Prostate gland (tissue), 2 donors: ENCODE results near the gene ADCYAP1. TPM values are rescaled to one million over a fixed set of nuclear protein-coding genes. Genes with fewer than 3 reads are reported as not detected.
A peak's percentile ranks its signal among the peaks of the same experiment; 100 is the strongest.
"Not testable (repeated sequence)": the region's sequence is repeated elsewhere in the genome, so short reads cannot be mapped to it uniquely, and the experiment has no call there.

Experiments
- DNase-seq: peaks from one replicate; pipeline ENCODE4 v3.0.0-alpha.2; 2019; ENCODE audit warnings: low spot score
- H3K27ac ChIP-seq, 2 donors: fragments of 200-600 bp; sonication (generic); 2 replicates each; pipeline ENCODE4 v1.5.1; 2017 to 2019
- H3K27me3 ChIP-seq: fragments of 200-600 bp; sonication (generic); replicated peaks from 2 replicates; pipeline ENCODE4 v1.5.1; 2019; ENCODE audit not compliant: insufficient read depth
- H3K36me3 ChIP-seq, 2 donors: fragments of 200-600 bp; sonication (generic); 1 replicate in 1 of 2; 2 replicates in 1 of 2; pipeline versions ENCODE4 v1.5.1 to v1.8.1; 2017 to 2019
- H3K4me1 ChIP-seq: fragments of 200-600 bp; sonication (generic); replicated peaks from 2 replicates; pipeline ENCODE4 v1.5.1; 2019
- H3K4me3 ChIP-seq, 2 donors: fragments of 200-600 bp; sonication (generic); 2 replicates each; pipeline ENCODE4 v1.5.1; 2017 to 2019
- H3K9me3 ChIP-seq: fragments of 200-600 bp; sonication (generic); 2 replicates; pipeline ENCODE4 v1.5.1; 2017
- CTCF ChIP-seq, 4 experiments: fragments of 200-600 bp in 2 of 4; fragments of 450-650 bp in 2 of 4; sonication (generic) in 2 of 4; IDR thresholded peaks; 1 replicate in 3 of 4; 2 replicates in 1 of 4; pipeline ENCODE4 v1.5.1; 2016 to 2019; ENCODE audit warnings: antibody characterized with exemption in 4 of 4, mild to moderate bottlenecking in 2 of 4, moderate library complexity in 2 of 4
- POLR2A ChIP-seq: fragments of 450-650 bp; IDR thresholded peaks from one replicate; pipeline ENCODE4 v1.6.1; 2016; ENCODE audit warnings: antibody characterized with exemption, mild to moderate bottlenecking
- POLR2AphosphoS5 ChIP-seq: sonication (generic); formaldehyde crosslinking; IDR thresholded peaks from one replicate; pipeline ENCODE4 v1.6.1; 2017; ENCODE audit warnings: antibody characterized with exemption
- WGBS: methylation state at CpG from one replicate; pipeline ENCODE4 v1.1.5; 2018; 5-methylcytosine and 5-hydroxymethylcytosine counted together
- intact Hi-C: fragments of 100-400 bp; cut with DNase I; formaldehyde crosslinking; loops from one replicate; pipeline ENCODE4 v1.14.2; 2022
- total RNA-seq, 2 donors: library from RNA; depleted of rRNA; stranded (reverse); fragments of >200 nt; gene quantifications; one replicate each; pipeline ENCODE4 v1.1.0, GENCODE V29; 2016

ADCYAP1 gene
- 1 to 10 TPM; 2.2 to 2.7 TPM for total RNA-seq

DNA sequence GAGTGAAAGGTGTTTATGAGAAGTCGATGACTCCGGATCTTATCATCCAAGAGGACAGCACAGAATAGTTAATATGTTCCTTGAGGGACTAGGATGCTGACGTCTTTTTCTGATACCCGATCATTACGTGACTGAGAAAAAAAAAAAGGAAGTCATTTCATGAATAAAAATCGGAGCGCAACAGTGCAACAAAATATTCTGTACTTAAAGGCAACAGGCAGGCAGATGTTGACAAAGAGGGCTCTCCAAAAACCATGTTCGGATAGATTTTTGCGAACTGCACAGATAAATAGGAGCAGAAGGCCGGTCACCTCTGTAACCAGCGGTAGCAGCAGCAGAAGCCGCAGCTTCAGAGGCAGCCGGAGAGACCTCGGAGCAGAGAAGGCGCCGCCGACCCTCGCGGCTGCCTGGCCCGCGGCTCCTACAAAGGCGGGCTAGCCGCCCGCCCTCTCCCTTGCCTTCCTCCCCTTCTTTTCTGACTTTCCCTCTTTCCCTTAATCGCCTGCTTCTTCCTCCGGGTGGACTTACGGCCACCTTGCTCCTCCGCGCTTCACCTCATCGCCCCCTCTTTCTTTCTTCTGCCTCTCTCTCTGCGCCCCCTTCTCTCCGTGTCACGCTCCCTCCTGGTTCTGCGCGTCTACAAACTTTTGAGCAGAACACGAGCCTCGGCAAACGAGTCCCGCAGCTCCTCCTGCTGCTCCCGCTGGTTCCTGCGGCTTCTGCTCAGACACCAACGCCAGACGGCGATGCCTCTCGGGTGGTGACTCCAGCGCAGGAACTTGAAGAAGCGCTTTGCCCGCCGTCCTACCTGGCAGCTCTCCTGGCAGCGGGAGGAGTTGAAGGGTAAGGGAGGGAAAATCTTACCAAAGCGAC is at the start of gene ADCYAP1:
TSS of gene ADCYAP1 (plus strand) at position 654 of the 873 bp plus-strand sequence. CDS start 516 bp downstream, outside the sequence.
- Histone ChIP-seq H3K9me3 (no peaks in the 10 kb centered on the region), H3K4me1 (peaks cover 8% of the 10 kb centered on the region), H3K36me3 (no peaks in the 10 kb centered on the region), H3K27ac (no peak within 1 kb of the TSS), H3K4me3 (no peak within 1 kb of the TSS), H3K27me3 (peaks cover 49% of the 10 kb centered on the region)
- intact Hi-C loops: no loop called here
- TF ChIP-seq CTCF (IDR thresholded peaks at IDR 0.05): no peak
- TF ChIP-seq POLR2A: no peak
- TF ChIP-seq POLR2AphosphoS5: no peak
- DNase-seq: no peak
- WGBS: 7% methylated on average over 51 of the region's 51 CpGs

- H3K27me3 ChIP-seq: no peaks in the 10 kb centered on the region
- WGBS: 48% methylated on average over 2 of the region's 2 CpGs
- no peak overlapping the region for H3K27ac ChIP-seq
- H3K4me3 ChIP-seq: no peak overlapping the region
- no peaks in the 10 kb centered on the region for H3K36me3 ChIP-seq
- TF ChIP-seq POLR2A: no peak
- no peak for TF ChIP-seq POLR2AphosphoS5
- TF ChIP-seq CTCF (IDR thresholded peaks at IDR 0.05): no peak
- intact Hi-C loops: no loop called here
- no peaks in the 10 kb centered on the region for H3K4me1 ChIP-seq
- no peak for DNase-seq
- H3K9me3 ChIP-seq: no peaks in the 10 kb centered on the region
These were observed 46.7 kb upstream of the ADCYAP1 start for GRCh38 chr18:857986-858385.

DNA sequence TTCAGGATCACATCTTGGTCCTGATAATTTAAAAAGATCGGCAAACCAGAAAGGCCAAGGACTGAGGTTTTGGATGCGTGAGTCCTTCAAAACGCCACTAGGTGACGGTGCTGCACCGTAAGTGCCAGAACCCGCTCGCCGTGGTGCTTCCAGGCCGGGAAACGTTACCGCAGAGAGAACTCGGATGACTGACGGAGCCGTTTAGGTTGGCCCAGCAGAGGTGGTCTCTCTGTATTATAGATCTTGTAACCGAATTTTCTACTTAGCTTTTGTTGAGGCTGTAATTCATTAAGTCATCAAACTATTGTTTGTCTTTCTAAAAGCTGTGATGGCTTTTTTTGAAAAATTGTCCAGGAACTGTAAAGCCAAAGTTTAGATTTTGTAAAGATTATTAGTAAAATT is 39.8 kb upstream of the ADCYAP1 start:
- no peak overlapping the region for H3K4me3 ChIP-seq
- no peaks in the 10 kb centered on the region for H3K9me3 ChIP-seq
- peak; percentile 58 for DNase-seq
- H3K4me1 ChIP-seq: no peaks in the 10 kb centered on the region
- no peak overlapping the region for H3K27ac ChIP-seq
- WGBS: under 1% methylated on average over 15 of the region's 15 CpGs
- no peaks in the 10 kb centered on the region for H3K36me3 ChIP-seq
- intact Hi-C loops: loop anchor here (10.0 kb wide), 1 partner anchor 100 kb away; no protein-coding TSS in a partner anchor
- TF ChIP-seq CTCF (IDR thresholded peaks at IDR 0.05) (peak; percentile 67 to 85 (median 76)), POLR2AphosphoS5 (no peak)
- H3K27me3 ChIP-seq: no peaks in the 10 kb centered on the region

DNA sequence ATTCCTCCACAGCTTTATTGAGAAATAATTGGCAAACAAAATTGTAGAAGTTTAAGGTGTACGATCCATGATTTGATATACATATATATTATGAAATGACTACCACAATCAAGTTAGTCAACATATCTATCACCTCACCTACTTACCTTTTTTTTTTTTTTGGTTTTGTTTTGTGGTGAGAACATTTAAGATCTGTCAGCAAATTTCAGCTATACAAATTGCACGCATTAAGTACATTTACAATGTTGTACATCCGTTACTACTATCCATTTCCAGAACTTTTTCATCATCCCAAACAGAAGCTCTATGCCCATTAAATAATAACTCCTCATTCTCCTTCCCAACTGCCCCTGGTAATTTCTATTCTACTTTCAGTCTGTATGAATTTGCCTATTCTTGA is 37.4 kb upstream of the ADCYAP1 start:
- Histone ChIP-seq H3K27me3 (no peaks in the 10 kb centered on the region), H3K4me3 (no peak overlapping the region), H3K4me1 (no peaks in the 10 kb centered on the region), H3K36me3 (no peaks in the 10 kb centered on the region), H3K9me3 (no peaks in the 10 kb centered on the region), H3K27ac (no peak overlapping the region)
- TF ChIP-seq CTCF (IDR thresholded peaks at IDR 0.05) (no peak), POLR2A (no peak), POLR2AphosphoS5 (no peak)
- intact Hi-C loops: loop anchor here (10.0 kb wide), 1 partner anchor 98 kb away; no protein-coding TSS in a partner anchor
- 84% methylated on average over 3 of the region's 3 CpGs for WGBS
- no peak for DNase-seq

GRCh38 chr18:873426-873825 is 31.2 kb upstream of the ADCYAP1 start:
- H3K4me3 ChIP-seq, intact Hi-C loops, H3K27ac ChIP-seq: not testable (repeated sequence)

More at GRCh38 chr18:873426-873825, 31.2 kb upstream of the ADCYAP1 start:
- DNase-seq, H3K4me1 ChIP-seq, H3K36me3 ChIP-seq, H3K9me3 ChIP-seq, H3K27me3 ChIP-seq: not testable (repeated sequence)
- 82% methylated on average over 3 of the region's 3 CpGs for WGBS
